T-cell (primary cell): ENCODE measurements around the gene PMPCA. TPM values are rescaled to one million over a fixed set of nuclear protein-coding genes. Genes with fewer than 3 reads are reported as not detected.

Source experiments
- ATAC-seq, 4 experiments: fragments of 200-7000 bp in 3 of 4; fragments of 150-1000 bp in 1 of 4; cut with Tn5 transposase; replicated peaks in 1 of 4; 1 replicate in 3 of 4; 2 replicates in 1 of 4; pipeline ENCODE4 v1.10.0; 2021; ENCODE audit warnings: moderate library complexity in 3 of 4, mild to moderate bottlenecking in 2 of 4, moderate number of reproducible peaks in 1 of 4
- CTCF ChIA-PET, 2 donors: fragments of 300-600 bp; sonication (Branson Sonifier 250); formaldehyde crosslinking; loops; one replicate each; lab custom pipeline; 2022; ENCODE audit warnings: antibody characterized with exemption in 2 of 2; lab: Charles Lee
- POLR2A ChIA-PET, 2 donors: fragments of 300-600 bp; sonication (Branson Sonifier 250); formaldehyde crosslinking; loops; one replicate each; lab custom pipeline; 2022; ENCODE audit warnings: antibody characterized with exemption in 2 of 2; lab: Charles Lee
- DNase-seq, 35 experiments: peaks; one replicate each; pipeline versions ENCODE4 v3.0.0 to v3.0.0-alpha.2; 2013 to 2023
- H3K27ac ChIP-seq: one replicate; pipeline ENCODE4 v1.5.1; 2013; ENCODE audit warnings: low read length
- H3K27me3 ChIP-seq, 2 experiments: replicated peaks in 1 of 2; 1 replicate in 1 of 2; 2 replicates in 1 of 2; pipeline versions ENCODE4 v1.6.1 to v1.7.0; 2013; ENCODE audit warnings: low read length in 1 of 2, mixed read lengths in 1 of 2; ENCODE audit not compliant: control insufficient read depth in 2 of 2, insufficient read depth in 2 of 2; ENCODE audit errors: extremely low read depth in 1 of 2
- H3K36me3 ChIP-seq, 2 donors: 1 replicate in 1 of 2; 2 replicates in 1 of 2; pipeline versions ENCODE4 v1.6.1 to v1.7.0; 2013; ENCODE audit warnings: low read length in 1 of 2; ENCODE audit not compliant: control insufficient read depth in 2 of 2, insufficient read depth in 1 of 2; ENCODE audit errors: extremely low read depth in 1 of 2
- H3K4me1 ChIP-seq, 2 experiments: 1 replicate in 1 of 2; 2 replicates in 1 of 2; pipeline versions ENCODE4 v1.6.1 to v1.7.0; 2013; ENCODE audit warnings: low read length in 2 of 2, mixed read lengths in 1 of 2; ENCODE audit not compliant: insufficient read depth in 2 of 2, control insufficient read depth in 1 of 2; ENCODE audit errors: extremely low read depth in 1 of 2
- H3K4me3 ChIP-seq, 2 donors: 1 replicate in 1 of 2; 2 replicates in 1 of 2; pipeline versions ENCODE4 v1.5.1 to v1.7.0; 2013; ENCODE audit warnings: mild to moderate bottlenecking in 2 of 2, low read length in 1 of 2, moderate library complexity in 1 of 2; ENCODE audit not compliant: control insufficient read depth in 1 of 2; ENCODE audit errors: extremely low read depth in 1 of 2
- H3K9me3 ChIP-seq: 2 replicates; pipeline ENCODE4 v1.7.0; 2013
- H3K27ac Mint-ChIP-seq, 2 donors: one replicate each; pipeline ENCODE4 v1.8.0; 2020 to 2021; ENCODE audit warnings: mild to moderate bottlenecking in 2 of 2, mixed read lengths in 2 of 2
- H3K27me3 Mint-ChIP-seq, 2 donors: one replicate each; pipeline ENCODE4 v1.8.0; 2021 to 2022; ENCODE audit warnings: mixed read lengths in 2 of 2
- H3K36me3 Mint-ChIP-seq: one replicate; pipeline ENCODE4 v1.8.0; 2021; ENCODE audit warnings: mixed read lengths
- H3K4me1 Mint-ChIP-seq, 3 donors: one replicate each; pipeline ENCODE4 v1.8.0; 2020 to 2022; ENCODE audit warnings: mixed read lengths in 3 of 3, mild to moderate bottlenecking in 1 of 3
- H3K4me3 Mint-ChIP-seq, 3 donors: one replicate each; pipeline ENCODE4 v1.8.0; 2020 to 2022; ENCODE audit warnings: mild to moderate bottlenecking in 3 of 3, mixed read lengths in 3 of 3, moderate library complexity in 3 of 3
- H3K9me3 Mint-ChIP-seq, 3 donors: one replicate each; pipeline ENCODE4 v1.8.0; 2020 to 2022; ENCODE audit warnings: mixed read lengths in 3 of 3
- WGBS: methylation state at CpG from one replicate; pipeline ENCODE4 v1.1.5; 2013; ENCODE audit warnings: missing lambda C conversion rate; ENCODE audit not compliant: insufficient coverage; 5-methylcytosine and 5-hydroxymethylcytosine counted together
- total RNA-seq, 35 experiments: library from RNA in 6 of 35; stranded (reverse) in 6 of 35; fragments of 120-200 nt in 1 of 35; gene quantifications; one replicate each; pipeline versions ENCODE4 v1.2.1 to v1.2.4 and lab custom pipeline; 2013 to 2026

The PMPCA gene
- total RNA-seq, 5 donors from 2014 or later (not counting 1 experiment from before 2014, with no cell fraction given): 55.8 to 81.9 (median 65.7) TPM

DNA sequence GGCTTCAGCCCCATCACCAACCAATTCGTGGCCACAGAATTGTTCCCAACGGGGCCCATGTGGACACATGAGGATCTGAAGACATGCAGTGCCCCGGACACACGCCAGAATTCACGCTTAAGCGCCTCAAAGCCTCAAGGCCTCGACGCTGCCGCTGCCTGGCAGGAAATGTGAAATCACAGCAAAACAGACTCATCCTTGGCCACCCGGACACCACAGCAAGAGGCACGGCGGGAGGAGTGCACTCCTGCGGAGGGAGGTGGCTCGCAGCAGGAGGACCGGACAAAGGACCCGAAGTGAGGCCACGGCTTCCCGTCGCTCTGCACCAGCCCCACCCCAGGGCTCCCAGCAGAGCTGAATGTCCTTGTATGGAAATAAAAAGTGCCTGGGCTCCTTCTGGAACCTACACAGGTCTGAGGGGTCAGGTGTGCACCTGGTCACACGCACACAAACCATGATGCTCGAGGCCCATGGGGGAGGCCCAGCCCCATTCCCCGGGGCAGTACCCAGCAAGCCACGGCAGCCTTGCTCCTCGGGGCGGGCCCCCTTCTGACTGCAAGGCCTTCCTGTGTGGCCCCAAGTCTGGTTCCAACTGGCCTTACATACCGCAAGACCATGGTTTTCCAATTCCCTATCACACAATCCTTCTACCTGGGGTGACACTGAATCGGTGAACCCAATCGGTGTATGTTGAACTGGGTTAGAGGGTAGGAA is 62.3 kb downstream of the PMPCA start:
- H3K9me3 Mint-ChIP-seq: no peaks in the 10 kb centered on the region
- H3K36me3 Mint-ChIP-seq: peaks cover 28% of the 10 kb centered on the region
- no peak for DNase-seq
- no peak overlapping the region for H3K27ac Mint-ChIP-seq
- H3K4me3 Mint-ChIP-seq: no peak overlapping the region
- H3K4me3 ChIP-seq: no peak overlapping the region
- H3K27ac ChIP-seq: no peak overlapping the region
- peaks cover 30 to 98% of the 10 kb centered on the region in 2 donors for H3K36me3 ChIP-seq
- ATAC-seq: no peak
- ChIA-PET CTCF (interaction anchor here in 1 of 2 donors (0.6 kb wide), 1 partner anchor 1199 kb away, joined by 3 read pairs; no protein-coding TSS in a partner anchor), POLR2A (no interaction called here)
- H3K4me1 ChIP-seq: peaks cover 0 to 12% of the 10 kb centered on the region in 2 experiments
- no peaks in the 10 kb centered on the region for H3K9me3 ChIP-seq
- no peaks in the 10 kb centered on the region for H3K27me3 Mint-ChIP-seq
- H3K27me3 ChIP-seq: no peaks in the 10 kb centered on the region
- H3K4me1 Mint-ChIP-seq: peaks cover 4 to 13% (median 13%) of the 10 kb centered on the region in 3 donors
- 92% methylated on average over 12 of the region's 28 CpGs for WGBS

DNA sequence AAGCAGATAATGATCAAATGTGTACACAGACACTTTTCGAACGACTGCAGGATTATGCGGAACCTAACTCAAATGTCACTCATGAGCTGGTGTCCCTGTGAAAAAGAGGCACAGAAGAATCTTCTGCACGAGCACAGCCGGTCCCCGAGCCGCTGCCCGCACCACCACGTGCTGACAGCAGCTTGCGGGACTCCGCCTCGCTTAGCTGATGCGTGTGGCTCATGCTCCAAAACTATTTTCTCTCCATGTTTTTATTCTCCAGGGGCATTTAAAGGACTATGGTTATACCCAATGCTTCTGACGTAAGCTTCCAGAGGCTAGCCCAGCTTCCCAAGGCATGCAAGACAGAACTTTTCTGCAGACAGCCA is 62.9 kb downstream of the PMPCA start:
- Mint-ChIP-seq H3K36me3 (peaks cover 27% of the 10 kb centered on the region), H3K27ac (no peak overlapping the region), H3K27me3 (no peaks in the 10 kb centered on the region), H3K4me3 (no peak overlapping the region), H3K4me1 (peaks cover 6 to 18% (median 16%) of the 10 kb centered on the region in 3 donors), H3K9me3 (no peaks in the 10 kb centered on the region)
- no peak for DNase-seq
- no peak overlapping the region for H3K27ac ChIP-seq
- WGBS: 94% methylated on average over 11 of the region's 14 CpGs
- no peaks in the 10 kb centered on the region for H3K9me3 ChIP-seq
- ATAC-seq: no peak
- H3K4me3 ChIP-seq: no peak overlapping the region
- POLR2A ChIA-PET: no interaction called here
- peaks cover 0 to 15% of the 10 kb centered on the region in 2 experiments for H3K4me1 ChIP-seq
- H3K36me3 ChIP-seq: peaks cover 30 to 97% of the 10 kb centered on the region in 2 donors
- H3K27me3 ChIP-seq: no peaks in the 10 kb centered on the region
- CTCF ChIA-PET: interaction anchor here (0.6 kb wide), 2 partner anchors 54 to 1198 kb away, joined by 3 read pairs; no protein-coding TSS in a partner anchor

Other genes with a start within 250 kb of the PMPCA start
- under 1 TPM in 2 of 5 donors, not detected in 3; 0.13 to 0.42 TPM for gene LHX3, start 205.5 kb upstream of the PMPCA start, total RNA-seq
- gene QSOX2, start 164.8 kb upstream of the PMPCA start, total RNA-seq: 10 to 100 TPM; 14.1 to 19.4 (median 17.0) TPM
- gene CCDC187, start 106.6 kb upstream of the PMPCA start, total RNA-seq: under 1 TPM in 4 of 5 donors, not detected in 1; 0.07 to 0.20 (median 0.09) TPM
- 10 to 100 TPM in 2 of 5 donors, 1 to 10 TPM in 3; 8.6 to 11.5 (median 9.7) TPM for gene GPSM1, start 83.1 kb upstream of the PMPCA start, total RNA-seq
- 10 to 100 TPM; 20.4 to 46.8 (median 36.3) TPM for gene DNLZ, start 46.9 kb upstream of the PMPCA start, total RNA-seq
- 1 to 10 TPM in 1 of 5 donors, under 1 TPM in 4; 0.43 to 1.4 (median 0.76) TPM for gene CARD9, start 37.0 kb upstream of the PMPCA start, total RNA-seq
- 10 to 100 TPM; 10.5 to 15.7 (median 13.3) TPM for gene SNAPC4, start 10.5 kb upstream of the PMPCA start, total RNA-seq
- 100 to 1,000 TPM in 1 of 5 donors, 10 to 100 TPM in 4; 57.7 to 103 (median 95.6) TPM for gene ENTR1, start within 50 bp of the PMPCA start, total RNA-seq
- gene INPP5E, start 29.2 kb downstream of the PMPCA start, total RNA-seq: 10 to 100 TPM; 16.5 to 35.5 (median 31.8) TPM
- gene SEC16A, start 72.4 kb downstream of the PMPCA start, total RNA-seq: 10 to 100 TPM; 76.3 to 99.0 (median 92.4) TPM
- gene NOTCH1, start 135.4 kb downstream of the PMPCA start, total RNA-seq: 10 to 100 TPM; 50.1 to 96.1 (median 84.1) TPM